Raji (cell line): Measurements from ENCODE around the gene INPPL1.

Source experiments
- POLR2A ChIP-seq: IDR thresholded peaks from 2 replicates; pipeline ENCODE4 v1.6.1; 2011; ENCODE audit warnings: low read depth, low read length, control low read depth; ENCODE audit not compliant: insufficient read depth

INPPL1 gene

DNA sequence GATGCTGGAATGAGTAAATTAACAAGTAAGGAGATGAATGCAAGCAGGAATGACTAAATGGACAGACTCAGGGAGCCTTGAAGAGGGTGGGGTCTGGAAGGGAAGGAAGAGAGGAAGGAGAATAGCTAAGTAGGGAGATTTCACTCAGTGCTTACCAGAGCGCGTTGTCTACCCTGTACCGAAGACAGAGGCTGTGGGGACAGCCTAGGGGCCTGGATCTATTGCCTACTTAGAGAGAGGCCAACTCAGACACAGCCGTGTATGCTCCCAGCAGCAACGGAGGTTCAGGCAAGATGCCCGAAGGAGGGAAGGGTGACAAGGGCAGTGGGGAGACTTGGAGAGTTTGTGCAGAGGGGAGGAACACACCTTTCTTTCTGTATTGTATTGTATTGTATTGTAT lies 7.9 kb upstream of the INPPL1 start, which contains the start of gene FOLR2:
Gene FOLR2 (plus strand): TSS at position 157 of the 400 bp plus-strand sequence. CDS start 1,791 bp downstream, outside the sequence.
- TF ChIP-seq POLR2A, result no peak

DNA sequence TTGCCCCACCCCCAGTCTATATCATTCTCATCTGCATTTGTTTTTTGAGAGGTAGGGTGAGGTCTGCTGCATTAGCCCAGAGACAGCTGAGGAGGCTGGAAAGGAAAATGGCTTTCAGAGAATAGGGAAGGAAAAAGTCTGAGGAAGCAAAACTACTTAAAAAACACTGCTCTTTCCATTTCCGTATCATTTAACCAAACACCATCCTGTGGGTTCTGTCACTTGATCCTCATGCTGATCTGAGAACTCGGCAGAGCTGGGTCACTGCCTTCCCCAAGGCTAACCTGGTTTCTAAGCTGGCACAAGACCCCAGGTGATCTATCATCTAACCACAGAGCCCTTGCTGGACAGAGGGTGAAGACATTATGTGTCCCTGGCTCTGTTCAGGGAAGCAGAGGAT lies 6.7 kb upstream of the INPPL1 start:
- TF ChIP-seq POLR2A, result no peak

DNA sequence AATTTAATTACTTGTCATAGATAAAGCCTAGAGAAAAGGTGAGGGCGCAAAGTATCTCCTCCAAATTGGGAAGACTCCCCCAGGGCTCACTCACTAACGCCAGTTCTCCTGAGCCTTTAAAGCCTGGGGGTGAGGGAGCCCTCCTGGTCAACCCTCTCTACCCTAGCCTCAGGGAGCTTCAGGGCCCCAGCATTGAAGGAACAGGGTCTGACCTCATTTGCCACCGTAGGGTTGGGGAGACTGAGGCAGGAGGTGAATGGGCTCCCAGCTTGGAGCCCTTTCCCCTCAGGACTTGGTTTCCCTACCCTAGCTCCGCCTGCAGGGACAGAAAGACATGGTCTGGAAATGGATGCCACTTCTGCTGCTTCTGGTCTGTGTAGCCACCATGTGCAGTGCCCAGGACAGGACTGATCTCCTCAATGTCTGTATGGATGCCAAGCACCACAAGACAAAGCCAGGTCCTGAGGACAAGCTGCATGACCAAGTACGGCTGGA lies 6.3 kb upstream of the INPPL1 start:
- TF ChIP-seq POLR2A, result no peak

DNA sequence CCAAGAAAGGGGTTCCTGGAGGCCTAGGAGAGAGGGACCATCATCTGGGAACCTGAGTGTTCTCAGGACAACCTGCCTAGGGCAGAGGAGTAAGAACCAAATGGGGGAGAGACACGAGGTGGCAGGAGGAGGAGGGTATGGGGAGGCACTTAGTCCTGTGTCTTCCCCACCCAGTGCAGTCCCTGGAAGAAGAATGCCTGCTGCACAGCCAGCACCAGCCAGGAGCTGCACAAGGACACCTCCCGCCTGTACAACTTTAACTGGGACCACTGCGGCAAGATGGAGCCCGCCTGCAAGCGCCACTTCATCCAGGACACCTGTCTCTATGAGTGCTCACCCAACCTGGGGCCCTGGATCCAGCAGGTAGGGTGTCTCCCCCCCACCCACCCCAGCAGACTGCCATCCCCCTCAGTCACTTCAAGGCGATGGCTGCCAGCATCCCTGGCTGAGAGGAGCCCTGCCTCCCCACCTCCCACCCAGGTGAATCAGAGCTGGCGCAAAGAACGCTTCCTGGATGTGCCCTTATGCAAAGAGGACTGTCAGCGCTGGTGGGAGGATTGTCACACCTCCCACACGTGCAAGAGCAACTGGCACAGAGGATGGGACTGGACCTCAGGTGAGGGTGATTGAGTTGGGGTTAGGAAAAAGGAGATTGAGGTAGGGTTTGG lies 3.7 kb upstream of the INPPL1 start:
- peak; percentile 43 for TF ChIP-seq POLR2A

DNA sequence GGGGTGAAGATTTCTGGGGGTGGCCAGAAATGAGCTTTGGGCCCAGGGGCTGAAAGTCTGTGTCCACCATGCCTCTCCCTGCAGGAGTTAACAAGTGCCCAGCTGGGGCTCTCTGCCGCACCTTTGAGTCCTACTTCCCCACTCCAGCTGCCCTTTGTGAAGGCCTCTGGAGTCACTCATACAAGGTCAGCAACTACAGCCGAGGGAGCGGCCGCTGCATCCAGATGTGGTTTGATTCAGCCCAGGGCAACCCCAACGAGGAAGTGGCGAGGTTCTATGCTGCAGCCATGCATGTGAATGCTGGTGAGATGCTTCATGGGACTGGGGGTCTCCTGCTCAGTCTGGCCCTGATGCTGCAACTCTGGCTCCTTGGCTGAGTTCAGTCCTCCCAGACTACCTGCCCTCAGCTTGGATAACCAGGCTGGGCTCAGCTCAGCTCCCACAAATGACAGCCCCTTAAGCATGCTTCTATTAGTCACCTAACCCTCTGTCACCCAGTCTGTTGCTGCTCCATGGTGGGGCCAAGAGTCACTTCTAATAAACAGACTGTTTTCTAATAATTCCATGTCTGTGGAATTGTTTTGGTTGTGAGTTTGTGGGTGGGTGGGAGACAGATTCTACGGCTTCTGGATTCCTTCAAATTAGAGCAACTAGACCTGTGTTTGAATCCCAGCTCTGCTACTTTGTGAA lies 3.0 kb upstream of the INPPL1 start:
- TF ChIP-seq POLR2A, result 0 out of 2 replicates have a peak, but pooled peaks have one; percentile 14

DNA sequence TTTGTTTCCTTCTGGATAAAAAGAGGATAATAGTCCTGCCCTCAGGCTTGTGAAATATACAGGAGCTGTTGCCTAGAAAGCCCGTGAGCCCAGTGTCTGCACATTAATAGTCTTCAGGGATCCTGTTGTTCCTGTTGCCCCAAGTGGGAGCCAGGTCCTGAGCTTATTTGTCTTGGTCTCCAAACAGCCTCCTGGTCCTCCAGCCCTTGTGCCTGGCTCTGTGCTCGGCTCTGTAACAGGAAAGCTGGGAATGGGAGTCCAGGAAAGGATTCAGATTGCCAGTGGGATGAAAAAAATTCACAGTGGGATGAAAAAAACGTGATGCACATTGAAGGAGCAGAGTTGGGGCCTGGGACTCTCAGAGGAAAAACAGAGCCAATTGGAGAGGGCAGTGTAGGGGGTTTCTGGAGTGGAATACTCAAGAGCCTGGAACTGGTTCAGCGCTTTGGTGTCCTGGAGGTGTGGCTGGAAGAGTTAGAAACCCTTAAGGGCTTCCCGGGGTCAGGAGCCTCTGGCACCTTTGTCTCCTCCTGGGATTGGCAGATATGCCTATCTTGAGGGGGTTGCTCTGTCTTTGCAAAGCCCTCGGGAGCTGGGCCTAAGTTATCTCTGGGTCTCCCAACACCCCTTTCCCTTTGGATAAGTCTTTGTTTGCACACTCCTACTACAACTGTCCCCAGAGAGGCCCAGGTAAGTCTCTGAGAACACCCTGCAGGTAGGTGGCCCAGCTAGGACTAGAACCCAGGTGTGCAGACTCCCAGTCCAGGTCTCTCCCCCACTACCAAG lies 2.3 kb upstream of the INPPL1 start:
- no peak for TF ChIP-seq POLR2A

DNA sequence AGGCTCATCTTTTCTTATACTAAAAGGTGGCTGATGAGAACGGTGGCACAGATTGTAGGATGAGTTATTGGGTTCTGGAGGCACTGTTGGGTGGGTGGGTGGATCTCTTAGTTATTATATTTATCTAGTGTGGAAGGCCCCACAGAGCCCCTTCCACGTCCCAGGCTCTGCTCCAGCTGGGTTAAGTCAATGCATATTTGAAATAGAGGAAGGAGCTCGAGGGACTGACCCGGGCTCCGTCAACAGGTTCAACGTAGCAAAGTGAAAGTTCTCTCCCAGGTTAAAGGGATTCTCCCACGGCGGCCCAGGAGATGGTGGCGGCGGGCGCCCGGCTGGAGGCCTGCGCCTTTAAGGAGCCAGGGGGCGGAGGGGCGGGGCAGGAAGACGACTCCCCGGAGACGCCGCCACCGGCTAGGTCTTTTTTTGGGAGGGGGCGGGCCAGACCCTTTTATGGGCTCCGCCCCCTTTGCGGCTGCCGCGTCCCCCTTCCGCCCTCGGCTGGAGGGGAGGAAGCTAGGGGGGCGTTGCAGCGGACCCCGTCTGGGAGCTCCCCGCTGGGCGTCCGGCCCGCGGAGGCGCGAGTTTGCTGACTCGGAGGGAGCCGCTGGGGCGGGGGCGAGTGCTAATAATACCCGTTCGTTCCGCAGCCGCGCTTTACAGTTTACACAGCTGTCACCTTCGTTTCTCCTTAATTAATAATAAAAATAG lies 1.5 kb upstream of the INPPL1 start:
- TF ChIP-seq POLR2A, result peak; percentile 67

DNA sequence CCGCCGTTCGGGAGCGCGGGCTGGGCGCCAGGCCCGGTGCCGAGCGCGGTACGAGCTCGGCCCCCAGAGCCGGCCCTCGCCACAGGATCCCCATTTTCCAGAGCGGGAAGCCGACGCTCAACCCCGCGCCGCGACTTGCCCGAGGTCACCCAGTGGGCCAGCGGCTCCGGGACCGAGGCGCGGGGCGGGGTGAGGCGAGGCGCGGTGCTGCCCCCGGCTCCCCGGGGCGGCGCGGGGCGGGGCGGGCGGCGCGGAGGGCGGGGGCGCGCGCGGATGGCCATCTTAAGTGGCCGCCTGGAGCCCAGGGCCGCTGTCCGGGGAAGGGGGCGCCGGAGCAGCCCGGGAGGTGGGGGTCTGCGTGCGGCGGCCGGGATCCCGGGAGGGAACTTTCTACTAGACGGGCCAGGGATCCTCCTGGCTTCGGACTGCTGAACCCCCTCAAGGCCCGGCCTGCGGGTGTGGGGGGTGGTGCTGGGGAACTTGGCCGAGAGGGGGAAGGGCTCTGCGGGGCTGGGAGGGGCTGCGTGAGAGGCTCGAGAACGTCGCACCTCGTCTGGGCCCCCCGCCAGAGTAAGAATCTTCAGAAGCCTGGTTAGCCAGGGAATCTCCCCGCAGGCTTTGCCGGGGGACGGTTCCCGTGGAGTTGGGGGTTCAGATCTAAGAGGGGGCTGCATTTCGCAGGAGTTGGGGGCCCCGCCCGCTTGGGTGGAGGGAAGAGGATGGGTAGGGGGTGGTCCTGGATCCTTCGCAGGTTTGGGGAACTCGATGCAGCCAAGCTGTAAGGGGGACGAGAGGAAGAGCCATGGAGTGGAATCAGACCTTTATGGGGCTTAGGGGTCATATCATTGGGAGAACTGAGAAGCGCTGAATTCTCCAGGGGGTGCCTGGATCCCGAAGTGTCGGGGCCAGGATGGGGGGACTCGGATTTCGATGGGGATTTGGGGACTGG lies 678 bp upstream of the INPPL1 start:
- no peak; the same call in 1 of the 2 replicates for TF ChIP-seq POLR2A

DNA sequence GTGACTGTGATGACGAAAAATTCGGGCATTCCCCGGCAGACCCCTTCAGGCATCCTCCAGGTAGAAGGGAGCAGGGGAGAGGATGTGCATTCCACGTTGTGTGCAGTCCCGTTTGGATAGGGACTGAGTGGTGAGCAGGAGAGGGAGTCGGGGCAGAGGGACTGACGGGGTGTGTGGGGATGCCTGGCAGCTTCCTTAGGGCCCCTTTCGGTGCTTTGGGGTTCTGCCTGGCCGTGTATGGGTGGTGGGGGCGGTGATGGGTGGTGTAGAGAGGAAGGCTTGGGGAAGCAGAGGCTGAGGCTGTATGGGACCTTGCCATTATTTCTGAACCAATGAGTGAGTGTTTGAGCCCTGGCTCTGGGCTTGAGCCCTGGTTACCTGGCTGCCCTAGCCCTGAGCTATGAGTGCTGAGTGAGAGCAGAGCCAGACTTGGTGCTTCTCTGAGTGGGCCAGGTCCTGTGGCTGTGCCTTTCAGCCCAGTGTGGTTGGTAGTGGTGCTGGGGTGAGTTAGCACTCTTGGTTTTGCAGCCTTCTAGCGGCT lies 914 bp downstream of the INPPL1 start:
- TF ChIP-seq POLR2A, result peak; percentile 17

DNA sequence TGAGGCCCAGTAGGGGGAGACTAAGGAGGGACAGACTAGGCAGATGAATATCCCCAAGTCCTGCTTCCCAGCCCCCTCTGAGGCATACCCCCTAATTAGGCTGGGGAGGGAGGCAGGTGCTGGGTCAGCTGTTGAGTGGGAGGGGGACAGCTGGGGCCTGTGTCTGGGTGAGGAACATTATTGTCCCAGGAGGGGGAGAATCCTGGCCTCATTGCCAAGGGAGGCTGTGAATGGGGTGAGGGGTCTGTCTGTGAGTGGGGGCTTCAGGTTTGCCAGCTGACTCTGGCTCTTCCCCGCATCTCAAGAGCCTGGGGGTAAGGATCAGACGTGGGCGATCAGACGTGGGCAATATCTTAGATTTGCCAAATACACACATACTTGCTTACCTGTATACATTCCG lies 2.1 kb downstream of the INPPL1 start:
- no peak for TF ChIP-seq POLR2A

DNA sequence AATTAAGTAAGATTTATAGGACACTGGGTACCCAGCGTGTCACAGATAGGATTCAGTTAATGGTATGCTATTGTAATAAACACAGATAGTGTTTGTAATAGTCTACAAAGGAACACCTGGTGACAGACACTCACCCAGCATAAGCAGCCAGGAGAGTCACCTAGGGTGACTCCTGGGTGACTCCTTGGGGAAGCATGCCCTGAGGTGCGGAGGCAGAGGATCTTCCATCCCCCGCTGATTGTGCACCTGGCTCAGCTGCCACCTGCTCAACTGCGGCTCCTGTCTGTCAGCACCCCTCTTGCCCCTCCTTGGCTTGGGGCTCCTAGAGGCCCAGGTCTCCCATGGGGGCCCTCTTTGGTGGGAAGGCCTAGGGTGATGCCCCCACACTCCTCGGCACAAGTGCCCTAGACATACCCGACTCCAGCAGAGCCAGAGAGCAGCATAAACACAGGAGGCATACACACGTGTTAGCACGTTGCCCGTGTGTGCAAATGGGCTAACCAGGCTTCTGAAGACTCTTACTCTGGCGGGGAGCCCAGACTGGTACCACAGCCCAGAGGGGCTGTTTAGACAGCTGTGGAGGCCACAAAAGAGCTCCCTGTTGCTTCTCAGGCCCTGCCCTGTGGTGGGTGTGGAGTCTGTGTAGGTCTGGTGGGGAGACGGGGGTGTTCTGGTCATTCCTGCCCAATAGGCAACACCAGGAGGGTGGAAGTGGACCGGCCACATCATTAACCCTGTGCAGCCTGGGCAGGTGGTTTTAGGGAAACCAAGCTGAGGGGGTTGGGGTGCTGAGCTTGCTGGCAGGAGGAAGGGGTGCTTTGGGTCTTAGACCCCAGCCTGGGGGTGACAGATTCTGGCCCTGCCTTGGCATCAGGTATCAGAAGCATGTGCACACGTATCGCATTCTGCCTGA lies 3.0 kb downstream of the INPPL1 start:
- TF ChIP-seq POLR2A, result no peak

DNA sequence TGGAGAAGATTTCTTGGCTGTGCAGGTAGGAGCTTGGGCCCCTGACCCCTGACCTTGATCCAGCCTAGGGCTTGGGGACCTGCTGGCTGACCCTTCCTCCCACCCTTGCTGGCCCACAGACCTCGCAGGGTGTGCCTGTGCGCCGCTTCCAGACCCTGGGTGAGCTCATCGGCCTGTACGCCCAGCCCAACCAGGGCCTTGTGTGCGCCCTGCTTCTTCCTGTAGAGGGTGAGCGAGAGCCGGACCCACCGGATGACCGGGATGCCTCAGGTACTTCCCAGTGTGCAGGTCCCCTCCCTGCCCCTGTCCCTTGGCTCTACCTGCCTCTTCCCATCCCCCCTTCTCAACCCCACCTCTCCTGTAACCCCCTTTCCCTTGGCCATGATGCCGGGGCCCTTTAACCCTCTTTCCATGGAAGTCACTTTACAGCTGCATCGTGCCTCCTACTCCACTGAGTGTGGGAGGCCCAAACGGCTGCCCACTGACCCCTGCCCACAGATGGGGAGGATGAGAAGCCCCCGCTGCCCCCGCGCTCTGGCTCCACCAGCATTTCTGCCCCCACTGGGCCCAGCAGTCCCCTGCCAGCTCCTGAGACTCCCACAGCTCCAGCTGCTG lies 3.8 kb downstream of the INPPL1 start:
- TF ChIP-seq POLR2A, result no peak
